Adipocyte (in vitro differentiated cells): ENCODE results near the gene CAMK2N2.

Experiments
- DNase-seq: peaks from one replicate; pipeline ENCODE4 v3.0.0-alpha.2; 2015; ENCODE audit warnings: low read depth
- H3K27me3 ChIP-seq: replicated peaks from 2 replicates; pipeline ENCODE4 v1.7.0; 2013; ENCODE audit warnings: mild to moderate bottlenecking, low read length, moderate library complexity; ENCODE audit not compliant: control insufficient read depth, insufficient read depth
- H3K36me3 ChIP-seq: 2 replicates; pipeline ENCODE4 v1.7.0; 2013; ENCODE audit warnings: low read length, mild to moderate bottlenecking, moderate library complexity; ENCODE audit not compliant: control insufficient read depth, insufficient read depth, severe bottlenecking
- H3K4me1 ChIP-seq: 2 replicates; pipeline ENCODE4 v1.7.0; 2013; ENCODE audit warnings: mild to moderate bottlenecking, low read length, moderate library complexity; ENCODE audit not compliant: control insufficient read depth, insufficient read depth
- H3K4me3 ChIP-seq: 2 replicates; pipeline ENCODE4 v1.7.0; 2013; ENCODE audit warnings: mild to moderate bottlenecking, low read length, moderate library complexity
- H3K9ac ChIP-seq: 2 replicates; pipeline ENCODE4 v1.7.0; 2013; ENCODE audit warnings: mild to moderate bottlenecking, low read length, moderate library complexity
- H3K9me3 ChIP-seq: 2 replicates; pipeline ENCODE4 v1.7.0; 2013; ENCODE audit warnings: mild to moderate bottlenecking, low read length, moderate library complexity; ENCODE audit not compliant: control insufficient read depth

The CAMK2N2 gene

GRCh38 chr3:184230603-184231528 lies 30.5 kb downstream of the CAMK2N2 start:
- H3K4me1 ChIP-seq, result peaks cover 4% of the 10 kb centered on the region
- H3K9me3 ChIP-seq, result no peaks in the 10 kb centered on the region
- no peak overlapping the region for H3K9ac ChIP-seq
- H3K36me3 ChIP-seq, result no peaks in the 10 kb centered on the region
- H3K4me3 ChIP-seq, result no peak overlapping the region
- peak; percentile 14 for DNase-seq
- H3K27me3 ChIP-seq, result peaks cover 43% of the 10 kb centered on the region

GRCh38 chr3:184230081-184230602 lies 31.2 kb downstream of the CAMK2N2 start:
- H3K36me3 ChIP-seq, result no peaks in the 10 kb centered on the region
- DNase-seq, result peak; percentile 31
- no peaks in the 10 kb centered on the region for H3K9me3 ChIP-seq
- no peak overlapping the region for H3K4me3 ChIP-seq
- H3K9ac ChIP-seq, result no peak overlapping the region
- H3K27me3 ChIP-seq, result peaks cover 44% of the 10 kb centered on the region
- H3K4me1 ChIP-seq, result peaks cover 4% of the 10 kb centered on the region

GRCh38 chr3:184229394-184230080 lies 31.8 kb downstream of the CAMK2N2 start, which contains the start of gene VWA5B2:
Gene VWA5B2 (plus strand): TSS chr3:184229585. CDS start chr3:184230529, 944 bp downstream.
- Histone ChIP-seq H3K9ac (no peak within 1 kb of the TSS), H3K27me3 (peaks cover 45% of the 10 kb centered on the region), H3K4me3 (peak within 1 kb of the TSS; percentile 64), H3K9me3 (no peaks in the 10 kb centered on the region), H3K36me3 (no peaks in the 10 kb centered on the region), H3K4me1 (peaks cover 4% of the 10 kb centered on the region)
- peak; percentile 67 for DNase-seq

GRCh38 chr3:184228376-184229137 lies 32.8 kb downstream of the CAMK2N2 start:
- H3K9ac ChIP-seq, result no peak overlapping the region
- no peaks in the 10 kb centered on the region for H3K9me3 ChIP-seq
- no peak overlapping the region for H3K4me3 ChIP-seq
- DNase-seq, result no peak
- no peaks in the 10 kb centered on the region for H3K36me3 ChIP-seq
- H3K4me1 ChIP-seq, result peaks cover 4% of the 10 kb centered on the region
- peaks cover 45% of the 10 kb centered on the region for H3K27me3 ChIP-seq

GRCh38 chr3:184227481-184227935 lies 33.8 kb downstream of the CAMK2N2 start:
- Histone ChIP-seq H3K4me3 (no peak overlapping the region), H3K4me1 (peaks cover 4% of the 10 kb centered on the region), H3K36me3 (no peaks in the 10 kb centered on the region), H3K27me3 (peaks cover 40% of the 10 kb centered on the region), H3K9ac (no peak overlapping the region), H3K9me3 (no peaks in the 10 kb centered on the region)
- DNase-seq, result peak; percentile 55

GRCh38 chr3:184223946-184224345 lies 37.4 kb downstream of the CAMK2N2 start:
- Histone ChIP-seq H3K9ac (no peak overlapping the region), H3K4me1 (no peaks in the 10 kb centered on the region), H3K27me3 (peaks cover 13% of the 10 kb centered on the region), H3K36me3 (no peaks in the 10 kb centered on the region), H3K4me3 (no peak overlapping the region), H3K9me3 (no peaks in the 10 kb centered on the region)
- no peak for DNase-seq

GRCh38 chr3:184222521-184222920 lies 38.8 kb downstream of the CAMK2N2 start:
- no peaks in the 10 kb centered on the region for H3K9me3 ChIP-seq
- H3K4me3 ChIP-seq, result no peak overlapping the region
- H3K9ac ChIP-seq, result no peak overlapping the region
- no peaks in the 10 kb centered on the region for H3K36me3 ChIP-seq
- H3K27me3 ChIP-seq, result peaks cover 10% of the 10 kb centered on the region
- no peak for DNase-seq
- H3K4me1 ChIP-seq, result no peaks in the 10 kb centered on the region

GRCh38 chr3:184218814-184219213 lies 42.5 kb downstream of the CAMK2N2 start:
- Histone ChIP-seq H3K9ac (no peak overlapping the region), H3K9me3 (no peaks in the 10 kb centered on the region), H3K4me1 (no peaks in the 10 kb centered on the region), H3K27me3 (peaks cover 6% of the 10 kb centered on the region), H3K36me3 (no peaks in the 10 kb centered on the region), H3K4me3 (no peak overlapping the region)
- no peak for DNase-seq

- Histone ChIP-seq H3K27me3 (peaks cover 5% of the 10 kb centered on the region), H3K4me3 (no peak overlapping the region), H3K4me1 (peaks cover 8% of the 10 kb centered on the region), H3K36me3 (no peaks in the 10 kb centered on the region), H3K9me3 (no peaks in the 10 kb centered on the region), H3K9ac (no peak overlapping the region)
- DNase-seq, result no peak
These were observed 49.6 kb downstream of the CAMK2N2 start for GRCh38 chr3:184211718-184212117.

- Histone ChIP-seq H3K36me3 (no peaks in the 10 kb centered on the region), H3K27me3 (peaks cover 7% of the 10 kb centered on the region), H3K9me3 (no peaks in the 10 kb centered on the region), H3K4me1 (peaks cover 8% of the 10 kb centered on the region), H3K4me3 (no peak overlapping the region), H3K9ac (no peak overlapping the region)
- no peak for DNase-seq
These were observed 50.1 kb downstream of the CAMK2N2 start for GRCh38 chr3:184211297-184211696.
